Uterus (tissue), 2 donors: ENCODE data around the gene MKLN1.

Experiments
- POLR2A ChIP-seq, 2 donors: fragments of 450-650 bp; IDR thresholded peaks; one replicate each; pipeline ENCODE4 v1.6.1; 2016; ENCODE audit warnings: antibody characterized with exemption in 2 of 2, mild to moderate bottlenecking in 1 of 2, moderate library complexity in 1 of 2
- TF ChIP-seq, protein P1 (sequence below), 4 experiments: fragments of 200-600 bp in 2 of 4; fragments of 450-650 bp in 2 of 4; sonication (generic) in 2 of 4; IDR thresholded peaks; one replicate each; pipeline ENCODE4 v1.5.1; 2016 to 2019; ENCODE audit warnings: antibody characterized with exemption in 4 of 4, mild to moderate bottlenecking in 2 of 4, moderate library complexity in 1 of 4

GRCh38 chr7:131488361-131488760 lies 160.7 kb downstream of the MKLN1 start:
- TF ChIP-seq, protein P1, sequence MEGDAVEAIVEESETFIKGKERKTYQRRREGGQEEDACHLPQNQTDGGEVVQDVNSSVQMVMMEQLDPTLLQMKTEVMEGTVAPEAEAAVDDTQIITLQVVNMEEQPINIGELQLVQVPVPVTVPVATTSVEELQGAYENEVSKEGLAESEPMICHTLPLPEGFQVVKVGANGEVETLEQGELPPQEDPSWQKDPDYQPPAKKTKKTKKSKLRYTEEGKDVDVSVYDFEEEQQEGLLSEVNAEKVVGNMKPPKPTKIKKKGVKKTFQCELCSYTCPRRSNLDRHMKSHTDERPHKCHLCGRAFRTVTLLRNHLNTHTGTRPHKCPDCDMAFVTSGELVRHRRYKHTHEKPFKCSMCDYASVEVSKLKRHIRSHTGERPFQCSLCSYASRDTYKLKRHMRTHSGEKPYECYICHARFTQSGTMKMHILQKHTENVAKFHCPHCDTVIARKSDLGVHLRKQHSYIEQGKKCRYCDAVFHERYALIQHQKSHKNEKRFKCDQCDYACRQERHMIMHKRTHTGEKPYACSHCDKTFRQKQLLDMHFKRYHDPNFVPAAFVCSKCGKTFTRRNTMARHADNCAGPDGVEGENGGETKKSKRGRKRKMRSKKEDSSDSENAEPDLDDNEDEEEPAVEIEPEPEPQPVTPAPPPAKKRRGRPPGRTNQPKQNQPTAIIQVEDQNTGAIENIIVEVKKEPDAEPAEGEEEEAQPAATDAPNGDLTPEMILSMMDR (IDR thresholded peaks at IDR 0.05): peak in 1 of 4 experiments; percentile 14
- TF ChIP-seq POLR2A (IDR thresholded peaks at IDR 0.05): no peak
